GM18870 (cell line): ENCODE data around the gene MAPK14.
"Not testable (repeated sequence)": the region's sequence is repeated elsewhere in the genome, so short reads cannot be mapped to it uniquely, and the experiment has no call there.

Experiments used
- ATAC-seq: cut with Tn5 transposase; IDR thresholded peaks from one replicate; pipeline ENCODE4 v1.9.1; 2021; ENCODE audit warnings: moderate library complexity; ENCODE audit not compliant: unreplicated experiment

The MAPK14 gene

GRCh38 chr6:36027501-36028087 lies at the start of gene MAPK14:
TSS of gene MAPK14 (plus strand) at chr6:36027808. CDS start at chr6:36028158, 350 bp downstream.
- ATAC-seq: peak; percentile 85

GRCh38 chr6:35980126-35980525 lies 47.5 kb upstream of the MAPK14 start:
- not testable (repeated sequence) for ATAC-seq

DNA sequence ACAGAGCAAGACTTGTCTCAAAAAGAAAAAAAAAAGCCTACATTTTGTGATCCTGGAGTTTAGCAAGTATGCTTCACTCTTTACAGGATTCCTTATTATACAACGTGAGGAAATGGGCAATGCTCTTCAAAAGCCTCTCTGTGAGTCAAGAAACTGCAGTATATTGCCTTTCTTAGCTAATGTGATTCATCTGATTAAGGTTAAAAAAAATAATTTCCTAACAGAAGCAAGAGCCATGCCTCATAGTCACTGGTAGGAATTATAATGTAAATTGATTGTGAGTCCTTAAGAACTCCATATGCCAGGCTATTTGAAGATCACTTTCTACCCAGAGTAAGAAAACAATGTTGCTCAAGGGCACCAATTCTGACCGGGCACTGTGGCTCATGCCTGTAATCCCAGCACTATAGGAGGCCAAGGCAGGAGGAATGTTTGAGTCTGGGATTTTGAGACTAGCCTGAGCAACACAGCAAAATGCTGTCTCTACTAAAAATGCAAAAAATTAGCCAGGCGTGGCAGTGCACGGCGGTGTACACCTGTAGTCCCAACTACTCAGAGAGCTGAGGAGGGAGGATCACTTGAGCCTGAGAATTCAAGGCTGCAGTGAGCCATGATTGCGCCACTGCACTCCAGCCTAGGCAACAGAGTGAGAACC lies 46.5 kb upstream of the MAPK14 start:
- ATAC-seq: no peak

GRCh38 chr6:35984701-35985100 lies 42.9 kb upstream of the MAPK14 start:
- no peak for ATAC-seq

DNA sequence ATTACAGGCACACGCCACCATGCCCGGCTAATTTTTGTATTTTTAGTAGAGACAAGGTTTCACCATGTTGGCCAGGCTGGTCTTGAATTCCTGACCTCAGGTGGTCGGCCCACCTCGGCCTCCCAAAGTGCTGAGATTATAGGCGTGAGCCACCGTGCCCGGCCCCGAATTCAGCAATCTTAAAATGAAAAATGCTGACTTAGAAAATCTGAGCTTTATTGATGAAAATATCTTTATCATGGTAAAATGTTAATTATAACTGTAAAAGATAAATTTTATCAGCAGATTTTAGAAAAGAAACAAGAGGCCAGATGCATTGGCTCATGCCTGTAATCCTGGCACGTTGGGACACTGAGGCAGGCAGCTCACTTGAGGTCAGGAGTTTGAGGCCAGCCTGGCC lies 39.6 kb upstream of the MAPK14 start:
- ATAC-seq: not testable (repeated sequence)

- ATAC-seq: no peak
Observed at GRCh38 chr6:35993150-35993549, 34.5 kb upstream of the MAPK14 start.

GRCh38 chr6:36000451-36000850 lies 27.2 kb upstream of the MAPK14 start:
- ATAC-seq: no peak

GRCh38 chr6:36015666-36016065 lies 11.9 kb upstream of the MAPK14 start:
- no peak for ATAC-seq

- no peak for ATAC-seq
Observed at GRCh38 chr6:36018339-36018738, 9.3 kb upstream of the MAPK14 start.

DNA sequence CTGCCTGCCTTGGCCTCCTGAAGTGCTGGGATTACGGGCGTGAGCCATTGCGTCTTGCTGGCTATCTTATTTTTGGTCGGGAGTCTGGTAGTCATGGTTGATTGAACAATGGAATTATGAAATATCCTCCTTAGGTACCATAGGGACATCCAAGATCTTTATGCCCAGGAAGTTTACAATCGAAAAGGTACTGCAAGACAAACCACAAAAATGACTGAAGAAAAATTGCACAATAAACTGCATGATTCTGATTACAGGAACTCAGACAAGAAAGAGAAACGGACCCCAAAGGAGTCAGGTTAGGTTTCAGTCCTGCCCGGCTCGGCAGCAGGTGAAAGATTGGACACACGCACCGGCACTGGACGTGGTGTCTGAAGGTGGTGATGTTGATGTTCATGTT lies 8.4 kb upstream of the MAPK14 start:
- ATAC-seq: no peak

DNA sequence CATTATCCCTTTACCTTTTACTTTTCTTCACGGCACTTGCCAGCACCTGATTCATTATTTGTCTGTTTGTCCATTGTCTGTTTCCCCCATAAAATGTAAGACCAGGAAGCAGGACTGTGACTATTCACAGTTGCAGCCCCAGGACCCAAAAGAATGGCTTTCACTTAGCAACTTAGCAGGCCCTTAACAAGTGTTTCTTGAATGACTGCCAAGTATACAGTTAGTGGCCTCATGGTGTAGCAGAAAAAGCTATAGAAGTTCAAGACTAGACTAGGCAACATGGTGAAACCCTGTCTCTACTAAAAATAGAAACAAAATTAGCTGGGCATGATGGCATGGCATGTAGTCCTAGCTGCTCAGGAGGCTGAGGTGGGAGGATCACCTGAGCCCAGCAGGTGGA lies 7.5 kb upstream of the MAPK14 start:
- no peak for ATAC-seq

GRCh38 chr6:36023996-36024795 lies 3.4 kb upstream of the MAPK14 start, which contains the start of gene SLC26A8:
TSS of gene SLC26A8 (minus strand) at chr6:36024641. CDS start at chr6:36019707, 4,934 bp downstream.
- no peak for ATAC-seq

- ATAC-seq: no peak
Observed at GRCh38 chr6:36025260-36025931, 2.2 kb upstream of the MAPK14 start.

DNA sequence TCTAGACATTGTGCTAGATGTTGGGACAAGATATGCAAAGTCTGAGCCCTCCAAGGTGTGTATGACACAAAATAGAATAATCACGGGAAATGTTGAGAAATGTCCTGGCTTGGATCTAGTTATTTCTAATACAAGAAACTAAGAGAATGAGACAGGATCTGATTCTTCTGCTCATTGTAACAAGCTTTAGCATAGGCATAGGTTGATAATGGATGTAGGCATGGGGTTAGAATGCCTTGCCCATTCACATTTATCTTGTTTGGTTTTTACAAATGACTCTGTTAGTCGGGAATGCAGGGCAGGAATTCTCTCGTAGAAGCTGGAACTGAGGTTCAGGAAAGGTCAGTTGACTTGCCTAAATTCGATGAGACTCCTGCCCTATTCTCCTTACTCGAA lies 1.7 kb upstream of the MAPK14 start:
- no peak for ATAC-seq

DNA sequence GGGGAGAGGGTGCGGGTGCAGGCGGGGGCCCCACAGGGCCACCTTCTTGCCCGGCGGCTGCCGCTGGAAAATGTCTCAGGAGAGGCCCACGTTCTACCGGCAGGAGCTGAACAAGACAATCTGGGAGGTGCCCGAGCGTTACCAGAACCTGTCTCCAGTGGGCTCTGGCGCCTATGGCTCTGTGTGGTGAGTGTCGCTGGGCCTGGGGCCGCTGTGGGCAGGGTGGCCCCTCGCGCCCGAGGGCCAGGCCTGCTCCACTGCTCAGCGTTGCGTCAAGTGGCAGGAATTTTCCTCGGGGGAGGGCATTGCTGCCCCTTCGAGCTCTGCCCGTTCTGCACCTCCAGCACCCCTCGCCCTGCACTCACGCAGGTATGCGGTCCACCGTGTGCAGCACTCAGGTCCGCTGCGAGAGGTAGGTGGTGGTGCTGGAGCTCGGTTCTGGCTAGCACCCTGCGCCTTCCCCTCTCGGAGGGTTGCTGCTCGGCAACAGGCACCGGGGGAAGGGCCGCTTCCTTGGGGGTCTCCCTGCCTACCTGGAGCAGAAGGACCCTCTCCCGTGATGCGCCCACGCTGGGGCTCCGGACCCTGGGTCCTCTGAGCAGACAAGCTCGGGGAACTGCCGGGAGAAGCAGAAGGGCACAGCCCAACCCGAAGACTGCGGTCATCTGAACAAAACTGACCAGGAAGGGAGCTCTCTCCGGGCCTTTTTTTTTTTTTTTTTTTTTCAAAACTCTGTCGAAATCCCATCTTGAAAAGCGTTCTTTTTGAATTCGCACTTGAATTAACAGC lies 674 bp downstream of the MAPK14 start:
- ATAC-seq: peak; percentile 14

DNA sequence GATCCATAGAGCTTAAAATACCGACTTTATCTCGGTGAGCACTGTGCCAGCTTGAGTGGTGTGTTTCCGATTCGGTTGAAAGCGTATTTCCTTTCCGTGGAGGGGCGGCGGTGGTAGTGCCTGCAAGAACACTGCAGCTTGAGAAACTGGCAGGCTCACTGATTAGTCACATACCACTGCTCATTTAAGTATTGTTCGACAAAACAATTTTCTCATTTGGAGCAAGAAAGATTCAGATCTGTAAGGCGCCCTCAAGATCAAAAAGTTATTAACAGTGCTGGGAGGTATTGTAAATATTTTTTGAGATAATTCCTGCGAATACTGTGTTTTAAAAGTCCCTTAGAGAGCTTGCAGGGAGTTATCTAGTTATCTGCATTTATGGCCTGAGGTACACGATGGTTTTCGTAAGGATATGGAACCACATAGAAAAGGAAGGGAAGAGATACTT lies 1.3 kb downstream of the MAPK14 start:
- no peak for ATAC-seq

GRCh38 chr6:36029464-36029863 lies 1.9 kb downstream of the MAPK14 start:
- no peak for ATAC-seq

GRCh38 chr6:36032261-36032660 lies 4.7 kb downstream of the MAPK14 start:
- no peak for ATAC-seq

DNA sequence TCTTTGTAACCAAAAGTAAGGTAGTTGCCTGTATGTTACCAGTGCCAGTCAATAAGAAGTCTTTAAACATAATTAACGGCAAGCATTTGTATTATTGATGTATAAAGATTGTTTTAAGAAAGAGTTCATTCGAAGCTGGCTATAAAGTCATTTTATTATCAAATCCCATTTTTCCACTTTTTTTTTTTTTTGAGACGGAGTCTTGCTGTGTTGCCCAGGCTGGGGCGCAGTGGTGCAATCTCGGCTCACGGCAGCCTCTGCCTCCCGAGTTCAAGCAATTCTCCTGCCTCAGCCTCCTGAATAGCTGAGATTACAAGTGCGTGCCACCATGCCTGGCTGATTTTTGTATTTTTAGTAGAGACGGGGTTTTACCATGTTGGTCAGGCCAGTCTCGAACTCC lies 5.5 kb downstream of the MAPK14 start:
- ATAC-seq: not testable (repeated sequence)

- no peak for ATAC-seq
Observed at GRCh38 chr6:36033935-36034334, 6.3 kb downstream of the MAPK14 start.

DNA sequence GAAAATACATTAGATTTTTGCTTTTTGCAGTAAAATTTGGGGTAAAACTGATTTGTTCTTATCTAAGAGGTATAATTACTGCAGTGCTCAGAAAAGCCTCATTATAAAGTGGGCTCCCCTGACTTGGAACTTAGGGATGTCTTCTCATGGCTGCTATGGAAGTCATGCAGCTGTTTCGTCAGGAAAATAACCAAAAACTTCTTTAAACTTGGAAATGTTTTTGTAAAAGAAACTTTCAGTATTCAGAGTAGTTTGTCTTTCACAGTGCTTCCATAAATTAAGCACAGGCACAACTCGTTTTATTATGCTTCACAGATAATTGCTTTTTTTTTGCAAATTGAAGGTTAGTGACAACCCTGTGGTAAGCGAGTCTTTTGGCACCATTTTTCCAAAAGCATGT lies 6.8 kb downstream of the MAPK14 start:
- no peak for ATAC-seq
